ENCODE data around the gene RAD51B.

RAD51B gene

DNA sequence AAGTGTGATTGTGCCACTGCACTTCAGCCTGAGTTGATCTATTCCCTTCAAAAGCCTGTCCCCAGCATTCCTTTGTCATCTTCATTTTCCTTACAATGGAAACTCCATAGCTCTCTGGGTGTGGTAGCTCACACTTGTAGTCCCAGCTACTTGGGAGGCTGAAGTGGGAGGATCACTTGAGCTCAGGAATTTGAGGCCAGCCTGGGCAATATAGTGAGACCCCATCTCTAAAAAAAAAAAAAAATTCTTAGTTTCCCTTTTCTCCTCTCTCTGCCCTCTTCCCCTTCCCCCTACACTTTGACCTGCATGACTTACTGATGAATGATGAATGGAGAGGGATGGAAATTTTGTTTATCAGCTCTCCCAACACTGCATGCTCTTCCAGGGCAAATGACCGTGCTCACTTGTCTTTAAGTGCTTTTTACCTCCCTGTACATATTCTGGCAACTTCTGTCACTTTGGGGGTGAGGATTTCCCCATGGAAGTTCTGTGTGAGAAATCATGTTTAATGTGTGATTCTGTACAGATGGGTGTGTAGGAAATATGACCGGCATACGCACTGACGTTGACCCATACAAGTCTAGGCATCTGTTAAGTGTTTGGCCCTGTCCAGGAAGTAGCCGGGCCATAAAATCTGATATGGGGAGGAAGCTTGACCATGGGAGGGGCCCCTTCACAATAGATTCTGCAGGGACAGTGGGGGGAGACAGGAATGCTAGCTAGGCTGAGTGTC is 907.9 kb downstream of the RAD51B start:
- DNase-seq = no peak

DNA sequence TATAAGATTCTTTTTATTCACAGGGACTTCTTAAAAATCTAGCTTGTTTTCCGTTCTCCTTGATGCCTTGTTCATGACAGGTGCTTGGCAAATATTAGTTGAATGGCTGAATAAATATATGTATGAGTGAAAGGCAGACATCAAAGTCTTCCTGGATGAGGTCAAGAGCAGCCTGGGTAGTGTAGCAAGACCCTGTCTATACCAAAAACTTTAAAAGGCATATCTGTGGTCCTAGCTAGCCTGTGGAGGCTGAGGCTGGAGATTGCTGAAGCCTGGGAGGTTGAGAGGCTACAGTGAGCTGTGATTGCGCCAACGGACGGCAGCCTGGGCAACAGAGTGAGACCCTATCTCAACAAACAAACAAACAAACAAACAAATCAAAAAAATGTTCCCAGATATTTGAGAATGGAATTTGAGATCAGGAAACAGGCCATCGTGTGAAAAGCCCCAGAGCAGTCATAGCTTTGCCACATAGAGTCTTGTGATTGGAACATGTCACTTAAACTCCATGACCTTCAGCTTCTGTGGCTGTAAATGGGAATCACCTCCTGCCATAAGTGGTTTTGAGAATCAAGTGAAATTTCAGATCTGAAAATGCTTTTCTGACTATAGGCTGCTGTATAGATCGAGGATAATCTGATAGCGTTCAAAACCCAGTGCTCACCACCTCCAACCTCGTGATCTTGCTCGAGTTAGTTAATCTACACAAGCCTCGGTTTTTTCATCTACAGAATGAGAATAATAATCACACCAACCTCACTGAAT is 908.9 kb downstream of the RAD51B start:
- DNase-seq = no peak

DNA sequence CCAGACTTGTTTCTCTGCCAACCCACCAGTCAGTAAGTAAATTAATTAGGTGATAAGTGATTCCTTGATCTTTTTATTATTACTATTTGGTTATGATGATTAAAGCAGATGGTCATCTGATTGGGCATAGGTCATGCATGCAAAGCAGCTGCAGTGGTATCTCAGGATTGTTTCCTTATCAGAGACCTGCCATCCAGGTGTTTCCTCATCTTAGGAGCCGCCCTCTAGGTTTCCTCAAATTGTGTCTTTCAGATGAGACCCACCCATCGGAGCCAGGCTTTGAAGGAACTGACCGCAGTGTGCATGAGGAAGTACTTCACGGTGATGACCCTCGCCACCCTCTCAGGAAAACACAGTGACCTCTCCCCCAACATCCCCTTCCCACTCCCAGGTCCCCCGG is 910.0 kb downstream of the RAD51B start:
- DNase-seq = no peak

DNA sequence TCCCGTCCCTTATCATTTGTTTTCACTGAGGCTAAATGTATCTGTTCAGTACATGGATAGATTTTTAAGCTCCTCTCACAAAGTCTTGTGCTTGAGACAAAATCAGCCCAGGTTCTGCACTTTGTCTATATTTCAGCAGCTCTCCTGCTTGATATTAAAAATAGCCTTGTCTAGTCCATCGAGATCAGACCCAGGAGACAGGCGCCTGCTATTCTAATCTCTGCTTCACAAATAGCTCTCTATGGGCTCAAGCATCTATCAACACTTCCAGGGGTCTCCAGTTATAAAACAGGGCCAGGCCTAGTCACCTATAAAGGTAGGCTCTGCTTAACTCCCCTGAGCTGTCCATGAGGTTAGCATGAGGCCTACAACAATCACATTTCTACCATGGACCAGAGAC is 910.8 kb downstream of the RAD51B start:
- no peak for DNase-seq

DNA sequence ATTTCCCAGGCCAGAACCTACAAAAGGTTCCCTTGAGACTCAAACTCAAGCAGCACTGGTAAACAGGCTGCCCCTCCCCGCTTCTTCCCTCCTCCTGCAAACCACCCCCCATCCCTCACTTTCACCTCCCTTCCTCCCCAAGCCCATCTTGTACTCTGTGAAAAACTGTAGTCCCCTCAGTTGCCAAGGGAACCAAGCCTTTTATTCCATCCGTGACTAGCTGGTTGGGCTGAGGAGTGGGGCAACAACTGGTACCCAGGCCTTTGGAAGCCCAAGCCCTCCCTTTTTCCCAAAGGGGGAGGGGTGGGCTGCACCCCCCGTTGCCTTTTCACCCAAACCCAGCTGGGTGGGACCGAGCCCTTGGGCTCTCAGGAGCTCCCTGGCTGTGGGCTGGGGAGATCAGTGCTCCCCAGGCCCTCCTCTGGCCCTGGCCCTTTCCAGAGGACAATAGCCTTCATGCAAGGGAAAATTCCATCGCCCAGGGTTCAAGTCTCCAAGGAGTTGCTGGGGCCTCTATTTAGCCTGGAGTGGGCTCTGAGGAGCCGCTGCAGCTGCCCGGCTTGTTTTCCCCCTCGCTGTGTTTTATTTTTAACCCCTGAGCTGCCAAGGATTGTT is 911.3 kb downstream of the RAD51B start:
- DNase-seq = peak in 45 of 58 donors; percentile 6 to 87 (median 59)

DNA sequence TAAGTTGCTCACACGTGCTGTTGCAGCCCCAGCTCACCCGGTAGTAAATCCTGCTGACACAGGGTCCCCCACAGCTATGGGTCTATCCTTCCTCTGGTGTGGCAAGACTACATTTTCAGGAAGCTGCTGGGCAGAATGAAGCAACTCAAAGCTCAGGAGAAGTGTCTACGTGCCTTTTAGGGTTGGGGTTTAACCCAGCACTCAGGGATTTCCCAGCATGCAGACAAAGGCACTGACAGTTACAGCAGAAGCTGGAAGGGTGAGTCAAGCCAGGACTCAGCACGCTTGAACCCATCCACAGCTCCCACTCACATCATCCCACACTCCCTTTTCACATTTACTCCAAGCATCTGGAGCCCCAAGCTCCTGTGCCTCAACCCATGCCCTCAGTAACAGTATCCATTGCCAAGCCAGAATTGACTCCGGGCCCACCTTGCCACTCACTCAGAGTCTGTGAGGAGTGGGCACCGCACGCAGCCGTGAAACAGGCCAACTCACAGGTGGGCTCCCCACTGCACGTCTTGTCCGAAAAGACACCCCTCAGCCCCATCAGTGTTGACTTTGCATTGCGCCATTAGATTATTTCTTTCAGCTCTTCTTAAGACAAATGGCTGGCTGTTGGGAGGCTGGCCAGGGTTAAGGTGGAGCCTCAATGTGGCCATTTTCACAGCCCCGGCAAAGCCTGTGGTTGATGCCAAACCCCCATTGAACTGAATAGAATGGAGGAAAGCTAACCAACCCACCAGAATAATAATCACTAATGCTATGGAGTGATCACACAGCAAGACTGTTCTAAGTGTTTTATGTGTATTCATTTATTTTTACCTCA is 913.7 kb downstream of the RAD51B start:
- peak in 30 of 58 donors; percentile 6 to 59 (median 28) for DNase-seq

DNA sequence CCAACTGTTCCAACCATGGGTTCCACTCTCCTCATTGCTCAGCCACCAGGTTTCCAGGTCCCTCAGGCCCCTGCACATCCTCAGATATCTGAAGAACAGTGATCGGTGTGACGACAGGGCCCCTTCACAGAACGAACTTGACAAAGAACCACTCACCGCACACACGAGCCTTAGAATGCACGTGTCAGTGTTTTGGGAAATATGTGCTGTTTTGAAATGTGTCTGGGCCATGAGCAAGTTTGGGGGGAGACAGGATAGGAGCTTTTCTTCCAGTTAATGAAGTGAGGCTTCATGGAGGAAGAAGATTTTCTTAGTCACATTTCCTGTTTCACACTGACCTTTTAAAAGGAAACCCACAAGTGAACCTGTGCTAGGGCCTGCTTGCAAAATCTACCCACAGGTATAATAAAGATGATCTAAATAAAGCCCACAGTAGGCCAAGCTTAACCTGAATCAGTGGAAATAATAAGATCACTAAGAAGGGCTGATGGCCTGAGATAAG is 914.7 kb downstream of the RAD51B start:
- no peak for DNase-seq

DNA sequence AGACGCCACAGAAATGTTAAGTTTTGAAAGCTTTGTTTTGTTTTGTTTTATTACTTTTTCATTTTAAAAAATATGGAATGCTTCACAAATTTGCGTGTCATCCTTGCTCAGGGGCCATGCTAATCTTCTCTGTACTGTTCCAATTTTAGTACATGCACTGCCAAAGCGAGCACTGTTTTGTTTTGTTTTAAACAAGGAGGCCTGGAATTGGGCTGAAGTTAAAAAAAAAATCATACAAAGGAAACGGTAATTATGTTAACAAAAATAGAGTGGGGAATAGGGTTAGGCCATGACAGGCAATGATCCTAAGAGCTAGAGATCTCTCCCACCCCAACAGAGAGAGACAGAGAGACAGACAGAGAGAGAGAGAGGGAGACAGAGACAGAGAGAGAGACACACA is 916.3 kb downstream of the RAD51B start:
- no peak for DNase-seq

DNA sequence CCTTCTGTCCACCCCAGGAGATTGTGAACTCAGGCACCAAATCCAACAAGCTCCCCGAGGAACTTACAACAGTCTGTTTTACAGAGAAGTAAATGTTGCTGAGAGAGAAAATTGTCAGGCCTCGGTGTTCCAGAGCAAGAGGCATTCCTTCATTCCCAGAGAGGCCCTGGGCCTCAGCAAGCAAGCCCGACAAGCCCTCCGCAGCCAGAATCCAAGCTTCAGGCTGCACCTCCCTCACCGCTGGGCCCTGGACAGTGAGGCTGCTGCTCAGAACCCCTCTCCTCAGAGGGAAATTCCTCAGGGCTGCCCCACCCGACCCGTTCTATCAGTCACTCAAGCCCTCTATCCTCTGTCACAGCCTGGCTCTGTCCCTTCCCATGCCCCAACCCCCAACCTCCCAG is 916.9 kb downstream of the RAD51B start:
- peak in 1 of 58 donors; percentile 6 for DNase-seq

DNA sequence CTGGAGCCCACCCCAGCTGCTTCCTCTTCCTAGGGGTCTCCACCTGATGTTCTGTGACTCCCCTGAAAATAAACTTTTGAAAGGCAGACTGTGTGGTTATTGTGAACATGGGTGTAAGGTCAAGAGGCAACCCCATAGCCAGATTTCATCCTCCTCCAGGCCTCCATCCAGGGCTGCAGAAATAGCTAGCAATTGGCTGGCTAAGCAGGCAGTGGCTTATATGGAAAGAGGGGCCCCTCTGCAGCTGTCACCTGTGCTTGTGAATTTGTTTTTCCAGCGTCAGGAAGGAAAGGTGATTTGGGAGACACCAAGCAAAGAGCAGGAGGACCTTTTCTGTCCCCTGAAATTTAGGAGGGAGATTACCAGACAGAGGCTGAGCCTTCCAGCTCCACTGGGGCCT is 917.5 kb downstream of the RAD51B start:
- DNase-seq = no peak

DNA sequence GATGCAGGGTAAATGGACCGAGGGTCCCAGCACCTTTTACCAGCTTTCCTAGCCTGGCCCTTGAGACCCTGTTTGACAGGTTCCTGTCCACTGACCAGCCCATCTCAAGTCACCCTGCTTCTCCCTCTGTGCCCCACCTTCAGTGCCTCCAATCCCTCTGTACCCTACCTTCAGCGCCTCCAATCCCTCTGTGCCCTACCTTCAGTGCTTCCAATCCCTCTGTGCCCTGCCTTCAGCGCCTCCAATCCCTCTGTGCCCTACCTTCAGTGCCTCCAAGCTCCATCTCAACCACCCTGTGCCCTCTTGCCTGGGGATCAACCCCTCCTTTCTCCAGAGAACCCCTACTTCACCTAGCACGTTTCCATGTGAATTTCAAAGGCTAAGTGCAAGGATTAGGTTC is 919.0 kb downstream of the RAD51B start:
- no peak for DNase-seq

DNA sequence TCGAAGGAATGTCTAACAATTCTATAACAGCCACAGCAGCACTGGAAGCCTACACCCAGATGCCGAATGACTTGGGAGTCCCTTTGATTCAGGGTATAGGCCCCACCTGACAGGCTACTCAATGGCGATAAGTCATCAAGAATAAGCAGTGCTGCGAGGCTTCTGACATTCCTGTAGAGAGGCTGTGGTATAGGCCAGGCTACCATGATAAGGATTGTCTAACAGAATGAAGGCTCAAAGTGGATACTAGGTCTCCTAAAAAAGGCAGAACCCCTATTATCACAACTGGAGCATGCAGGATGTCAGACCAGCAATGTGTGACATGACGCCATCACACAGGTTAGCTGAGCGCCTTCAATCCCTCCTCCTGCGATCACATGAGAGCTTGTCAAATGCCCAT is 920.1 kb downstream of the RAD51B start:
- no peak for DNase-seq

DNA sequence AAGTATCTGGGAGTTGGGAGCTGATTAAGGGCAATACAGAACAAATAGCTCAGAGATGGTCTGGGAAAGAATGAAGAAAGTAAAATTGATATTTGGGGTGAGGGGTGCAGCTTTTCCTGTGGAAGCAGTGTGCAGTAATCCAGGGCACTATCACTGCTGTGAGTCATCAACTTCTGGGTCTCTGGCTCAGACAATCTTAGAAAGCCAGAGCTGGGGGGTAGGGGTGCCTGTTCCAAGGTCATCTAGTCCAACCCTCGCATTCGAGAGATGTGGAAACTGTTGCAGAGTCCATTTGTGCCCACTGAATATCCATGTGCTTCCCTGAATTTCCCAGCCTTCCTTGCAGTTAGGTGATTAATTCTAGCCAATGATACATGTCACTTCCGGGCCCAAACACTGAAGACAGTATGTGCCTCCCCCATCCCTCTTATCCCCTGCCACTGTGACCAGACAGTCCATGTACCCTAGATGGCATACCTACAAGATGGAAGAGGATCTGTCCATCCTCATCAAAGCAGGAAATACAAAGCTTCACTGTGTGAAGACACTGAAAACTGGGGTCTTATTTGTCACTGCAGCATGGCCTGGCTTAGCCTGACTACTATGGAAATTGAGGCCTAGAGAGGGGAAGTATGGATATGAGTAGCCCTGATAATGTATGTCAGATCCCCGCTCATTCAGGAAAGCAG is 921.4 kb downstream of the RAD51B start:
- no peak for DNase-seq

DNA sequence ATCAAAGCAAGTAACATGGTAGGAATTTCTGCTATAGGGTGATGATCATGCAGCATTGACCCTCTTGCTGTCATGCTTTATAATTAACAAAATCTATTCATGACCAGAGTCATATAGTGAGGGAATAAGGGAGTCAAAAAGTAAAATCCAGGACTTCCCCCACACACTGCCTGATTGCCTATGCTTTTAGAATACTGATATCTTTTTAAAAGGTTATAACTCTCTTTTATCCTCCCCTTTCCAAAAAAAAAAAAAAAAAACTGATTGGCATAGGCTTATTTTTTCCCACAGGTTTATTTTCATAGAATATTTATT is 921.9 kb downstream of the RAD51B start:
- no peak for DNase-seq

DNA sequence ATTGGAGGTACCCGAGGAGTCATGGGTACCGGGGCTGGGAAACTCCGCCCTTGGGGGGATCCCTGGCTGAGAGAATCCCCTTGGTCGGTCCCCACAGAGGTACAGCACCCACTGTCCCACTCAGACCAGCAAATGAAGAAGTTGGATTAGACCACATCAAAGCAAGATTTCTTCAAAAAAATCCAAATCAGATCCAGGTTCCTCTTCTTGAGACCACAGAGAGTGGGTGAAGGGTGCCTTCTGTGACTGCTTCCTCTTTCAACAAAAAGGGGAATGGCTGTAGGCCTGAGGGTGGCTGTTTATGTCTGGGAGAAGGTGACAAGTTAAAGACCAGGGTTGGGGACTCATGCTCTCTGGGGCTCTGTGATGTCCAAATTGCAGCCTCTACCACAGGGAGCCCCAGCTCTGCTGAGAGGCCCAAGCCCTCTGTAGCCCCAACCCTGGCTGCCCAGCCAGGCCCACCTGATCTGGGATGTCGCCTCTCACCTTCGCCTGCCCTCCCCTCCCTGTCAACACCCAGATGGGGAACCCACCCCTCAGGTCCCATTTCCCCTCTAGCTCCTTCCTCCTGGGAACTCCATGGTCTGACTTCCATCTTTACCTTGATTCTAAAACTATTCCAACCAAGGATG is 922.4 kb downstream of the RAD51B start:
- DNase-seq = peak in 6 of 58 donors; percentile 2 to 38 (median 7)

DNA sequence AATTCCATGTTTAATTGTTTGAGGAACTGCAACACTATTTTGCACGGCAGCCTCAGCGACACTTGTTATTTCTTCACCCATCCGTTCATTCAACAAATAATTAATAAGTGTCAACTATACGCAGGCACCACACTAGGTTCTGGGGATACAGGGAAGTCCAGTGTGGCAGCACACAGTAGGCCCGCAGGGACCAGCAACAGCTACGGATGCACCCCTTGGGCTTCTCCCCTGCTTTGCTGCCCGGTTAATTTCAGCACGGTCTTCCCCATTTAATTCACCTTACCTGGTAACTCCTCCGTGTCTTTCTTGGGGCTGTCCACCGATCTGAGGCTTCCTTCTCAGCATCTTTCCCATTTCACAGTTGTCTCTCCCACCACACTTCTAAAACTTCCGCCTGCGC is 925.0 kb downstream of the RAD51B start:
- no peak for DNase-seq

DNA sequence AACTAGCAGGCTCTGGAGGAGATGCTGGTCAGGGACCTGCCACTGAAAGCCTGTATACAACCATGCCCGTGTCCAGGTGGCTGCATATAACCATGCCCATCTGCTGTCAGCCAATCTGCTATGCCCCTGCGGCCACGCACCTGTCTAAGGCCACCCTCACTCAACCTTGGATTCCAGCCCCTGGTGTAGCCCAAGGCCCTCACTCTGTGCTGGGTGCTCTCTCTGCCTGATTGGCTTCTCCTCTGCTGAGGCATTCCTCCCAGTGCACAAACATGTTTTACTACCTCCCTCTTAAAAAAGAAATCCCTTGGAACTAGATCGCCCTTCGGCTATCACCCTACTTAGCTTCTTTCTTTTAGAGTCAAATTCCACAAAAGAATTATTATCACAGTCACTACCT is 927.8 kb downstream of the RAD51B start:
- no peak for DNase-seq

DNA sequence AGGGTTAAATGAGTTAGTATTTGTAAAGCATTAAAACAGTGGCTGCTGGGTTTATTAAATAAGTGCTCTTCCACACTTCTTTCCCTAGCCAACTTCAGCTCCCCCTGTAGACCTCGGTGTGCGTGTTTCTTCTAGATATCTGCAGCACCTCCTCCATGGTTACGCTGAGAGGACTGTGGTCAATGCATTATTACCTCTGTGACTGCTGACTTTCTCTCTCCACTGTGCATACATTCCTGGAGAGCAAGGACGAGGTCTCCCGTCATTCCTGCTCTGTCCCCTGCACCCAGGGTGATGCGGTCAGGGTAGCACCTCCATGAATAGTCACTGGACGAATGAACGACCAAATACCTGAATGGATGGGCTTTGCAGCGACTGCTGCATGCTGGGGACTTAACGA is 928.7 kb downstream of the RAD51B start:
- no peak for DNase-seq

DNA sequence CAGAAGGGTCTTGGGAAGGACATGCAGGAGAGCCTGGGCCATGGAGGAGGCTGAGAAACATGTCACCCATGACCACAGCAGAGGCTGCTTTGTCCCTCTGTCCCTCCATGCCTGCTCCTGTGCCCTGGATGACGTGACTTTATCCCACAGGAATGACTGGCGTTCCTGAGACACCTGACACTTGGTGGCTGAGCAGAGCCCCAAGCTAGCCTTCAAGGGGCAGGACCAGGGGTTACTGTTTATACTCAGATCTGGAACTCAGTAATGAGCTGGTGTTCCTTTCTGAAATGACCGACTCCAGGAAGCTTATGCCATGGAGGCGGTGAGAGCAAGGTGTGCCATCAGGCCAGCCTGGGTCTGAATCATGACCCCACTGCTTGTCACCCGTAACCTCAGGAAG is 929.1 kb downstream of the RAD51B start:
- DNase-seq = no peak
